ENCODE measurements around the gene SP6. TPM values are rescaled to one million over a fixed set of nuclear protein-coding genes. Genes with fewer than 3 reads are reported as not detected.

The SP6 gene
- total and polyA plus RNA-seq, 4 donors = 0.03 to 0.09 (median 0.06) TPM

DNA sequence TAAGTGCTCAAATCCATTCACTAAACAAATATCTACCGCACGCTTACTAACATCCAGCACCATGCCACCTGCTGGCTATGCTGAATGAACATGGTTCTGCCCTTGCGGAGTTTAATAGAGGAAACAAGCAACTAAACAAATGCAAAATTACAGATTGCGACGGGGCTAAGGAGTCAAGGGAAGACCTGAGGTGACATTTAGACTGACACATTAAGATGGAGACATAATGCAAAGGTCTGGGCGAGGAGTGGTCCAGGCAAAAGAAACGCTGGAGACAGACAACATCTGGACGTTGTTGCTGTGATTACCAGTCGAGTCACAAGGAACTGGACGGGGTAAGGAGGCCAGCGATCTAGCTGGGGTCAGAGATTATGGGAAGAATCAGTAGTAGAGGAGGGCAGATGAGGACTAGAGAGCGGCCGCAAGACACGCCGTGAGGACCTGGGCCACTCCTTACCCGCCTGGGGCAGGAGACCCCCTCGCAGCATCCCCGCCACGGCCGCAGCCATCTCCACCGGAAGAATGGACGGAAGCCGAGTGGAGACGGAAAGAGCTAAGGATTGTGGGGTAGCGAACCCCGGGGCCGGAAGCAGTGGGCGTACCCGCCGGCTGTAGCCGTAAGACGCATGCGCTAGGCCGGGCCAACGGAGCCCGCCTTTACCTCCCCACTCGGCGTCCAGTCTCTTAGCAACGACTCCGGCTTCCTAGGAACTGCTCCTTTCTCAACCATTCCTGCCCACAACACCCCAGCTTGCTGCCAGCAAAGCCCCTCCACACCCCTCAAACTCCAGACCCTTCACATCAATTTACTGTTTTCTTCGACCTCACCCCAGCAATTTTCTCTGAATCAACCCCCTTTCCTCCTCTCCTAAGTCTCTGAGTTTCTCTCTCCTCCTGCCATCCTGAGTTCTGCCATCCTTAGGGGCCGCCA lies 19.7 kb downstream of the SP6 start, which contains the start of the genes LRRC46 and MRPL10:
LRRC46 (plus strand) TSS at position 668 of the 931 bp plus-strand sequence. CDS start 320 bp downstream, outside the sequence.
MRPL10 (minus strand) TSS at position 539 of the 931 bp plus-strand sequence; CDS start at position 509, 30 bp downstream.
- H3K27ac ChIP-seq (ENCODE audit: low read depth in 1 of 2, low read length in 2 of 2) = peak within 1 kb of the TSS; percentile 67 to 78
- H3K4me1 ChIP-seq (ENCODE audit: control insufficient read depth in 4 of 4, insufficient read depth in 4 of 4, low read length in 3 of 4) = peaks cover 7 to 27% (median 23%) of the 10 kb centered on the region in 4 donors
- H3K27me3 ChIP-seq (ENCODE audit: control insufficient read depth in 4 of 4, insufficient read depth in 4 of 4, low read length in 3 of 4) = no peaks in the 10 kb centered on the region
- under 1% methylated on average over 42 of the region's 42 CpGs for WGBS
- H3K36me3 ChIP-seq (ENCODE audit: control insufficient read depth in 4 of 4, insufficient read depth in 3 of 4, low read depth in 1 of 4, low read length in 3 of 4) = peaks cover 6 to 21% (median 15%) of the 10 kb centered on the region in 4 donors
- H3K4me3 ChIP-seq (ENCODE audit: low read depth in 1 of 3, low read length in 3 of 3) = peak within 1 kb of the TSS; percentile 63 to 100 (median 99)
- H3K9me3 ChIP-seq (ENCODE audit: control insufficient read depth in 4 of 4, low read length in 3 of 4) = no peaks in the 10 kb centered on the region
- H3K9ac ChIP-seq (ENCODE audit: low read depth in 1 of 2, low read length in 2 of 2) = peak within 1 kb of the TSS; percentile 79 to 82
- TF ChIP-seq JUND (IDR thresholded peaks at IDR 0.05) (no peak), FOXA1 (IDR thresholded peaks at IDR 0.05) (no peak), NR2F2 (IDR thresholded peaks at IDR 0.05) (no peak), HNF4G (IDR thresholded peaks at IDR 0.05) (no peak), FOXA2 (IDR thresholded peaks at IDR 0.05) (no peak), HNF4A (conservative IDR thresholded peaks at IDR 0.05) (no peak), YY1 (IDR thresholded peaks at IDR 0.05) (peak; percentile 97), GABPA (IDR thresholded peaks at IDR 0.05 in 1 of 2, conservative IDR thresholded peaks at IDR 0.05 in 1 of 2) (peak; percentile 71 to 98), SP1 (IDR thresholded peaks at IDR 0.05) (peak; percentile 46), RXRA (IDR thresholded peaks at IDR 0.05) (peak; percentile 43 to 65), TAF1 (conservative IDR thresholded peaks at IDR 0.05) (peak; percentile 55), RAD21 (IDR thresholded peaks at IDR 0.05) (no peak), EGR1 (IDR thresholded peaks at IDR 0.05; ENCODE audit: low read depth in 2 of 2) (peak; percentile 83 to 90)
- TF ChIP-seq, protein P1, sequence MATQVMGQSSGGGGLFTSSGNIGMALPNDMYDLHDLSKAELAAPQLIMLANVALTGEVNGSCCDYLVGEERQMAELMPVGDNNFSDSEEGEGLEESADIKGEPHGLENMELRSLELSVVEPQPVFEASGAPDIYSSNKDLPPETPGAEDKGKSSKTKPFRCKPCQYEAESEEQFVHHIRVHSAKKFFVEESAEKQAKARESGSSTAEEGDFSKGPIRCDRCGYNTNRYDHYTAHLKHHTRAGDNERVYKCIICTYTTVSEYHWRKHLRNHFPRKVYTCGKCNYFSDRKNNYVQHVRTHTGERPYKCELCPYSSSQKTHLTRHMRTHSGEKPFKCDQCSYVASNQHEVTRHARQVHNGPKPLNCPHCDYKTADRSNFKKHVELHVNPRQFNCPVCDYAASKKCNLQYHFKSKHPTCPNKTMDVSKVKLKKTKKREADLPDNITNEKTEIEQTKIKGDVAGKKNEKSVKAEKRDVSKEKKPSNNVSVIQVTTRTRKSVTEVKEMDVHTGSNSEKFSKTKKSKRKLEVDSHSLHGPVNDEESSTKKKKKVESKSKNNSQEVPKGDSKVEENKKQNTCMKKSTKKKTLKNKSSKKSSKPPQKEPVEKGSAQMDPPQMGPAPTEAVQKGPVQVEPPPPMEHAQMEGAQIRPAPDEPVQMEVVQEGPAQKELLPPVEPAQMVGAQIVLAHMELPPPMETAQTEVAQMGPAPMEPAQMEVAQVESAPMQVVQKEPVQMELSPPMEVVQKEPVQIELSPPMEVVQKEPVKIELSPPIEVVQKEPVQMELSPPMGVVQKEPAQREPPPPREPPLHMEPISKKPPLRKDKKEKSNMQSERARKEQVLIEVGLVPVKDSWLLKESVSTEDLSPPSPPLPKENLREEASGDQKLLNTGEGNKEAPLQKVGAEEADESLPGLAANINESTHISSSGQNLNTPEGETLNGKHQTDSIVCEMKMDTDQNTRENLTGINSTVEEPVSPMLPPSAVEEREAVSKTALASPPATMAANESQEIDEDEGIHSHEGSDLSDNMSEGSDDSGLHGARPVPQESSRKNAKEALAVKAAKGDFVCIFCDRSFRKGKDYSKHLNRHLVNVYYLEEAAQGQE (IDR thresholded peaks at IDR 0.05) = peak; percentile 76
- TF ChIP-seq, protein P2, sequence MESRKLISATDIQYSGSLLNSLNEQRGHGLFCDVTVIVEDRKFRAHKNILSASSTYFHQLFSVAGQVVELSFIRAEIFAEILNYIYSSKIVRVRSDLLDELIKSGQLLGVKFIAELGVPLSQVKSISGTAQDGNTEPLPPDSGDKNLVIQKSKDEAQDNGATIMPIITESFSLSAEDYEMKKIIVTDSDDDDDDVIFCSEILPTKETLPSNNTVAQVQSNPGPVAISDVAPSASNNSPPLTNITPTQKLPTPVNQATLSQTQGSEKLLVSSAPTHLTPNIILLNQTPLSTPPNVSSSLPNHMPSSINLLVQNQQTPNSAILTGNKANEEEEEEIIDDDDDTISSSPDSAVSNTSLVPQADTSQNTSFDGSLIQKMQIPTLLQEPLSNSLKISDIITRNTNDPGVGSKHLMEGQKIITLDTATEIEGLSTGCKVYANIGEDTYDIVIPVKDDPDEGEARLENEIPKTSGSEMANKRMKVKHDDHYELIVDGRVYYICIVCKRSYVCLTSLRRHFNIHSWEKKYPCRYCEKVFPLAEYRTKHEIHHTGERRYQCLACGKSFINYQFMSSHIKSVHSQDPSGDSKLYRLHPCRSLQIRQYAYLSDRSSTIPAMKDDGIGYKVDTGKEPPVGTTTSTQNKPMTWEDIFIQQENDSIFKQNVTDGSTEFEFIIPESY (IDR thresholded peaks at IDR 0.05) = peak; percentile 95
- TF ChIP-seq, protein P3, sequence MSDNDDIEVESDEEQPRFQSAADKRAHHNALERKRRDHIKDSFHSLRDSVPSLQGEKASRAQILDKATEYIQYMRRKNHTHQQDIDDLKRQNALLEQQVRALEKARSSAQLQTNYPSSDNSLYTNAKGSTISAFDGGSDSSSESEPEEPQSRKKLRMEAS (IDR thresholded peaks at IDR 0.05) = peak; percentile 86
- TF ChIP-seq, protein P4, sequence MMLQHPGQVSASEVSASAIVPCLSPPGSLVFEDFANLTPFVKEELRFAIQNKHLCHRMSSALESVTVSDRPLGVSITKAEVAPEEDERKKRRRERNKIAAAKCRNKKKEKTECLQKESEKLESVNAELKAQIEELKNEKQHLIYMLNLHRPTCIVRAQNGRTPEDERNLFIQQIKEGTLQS (IDR thresholded peaks at IDR 0.05) = no peak
- TF ChIP-seq, protein P5, sequence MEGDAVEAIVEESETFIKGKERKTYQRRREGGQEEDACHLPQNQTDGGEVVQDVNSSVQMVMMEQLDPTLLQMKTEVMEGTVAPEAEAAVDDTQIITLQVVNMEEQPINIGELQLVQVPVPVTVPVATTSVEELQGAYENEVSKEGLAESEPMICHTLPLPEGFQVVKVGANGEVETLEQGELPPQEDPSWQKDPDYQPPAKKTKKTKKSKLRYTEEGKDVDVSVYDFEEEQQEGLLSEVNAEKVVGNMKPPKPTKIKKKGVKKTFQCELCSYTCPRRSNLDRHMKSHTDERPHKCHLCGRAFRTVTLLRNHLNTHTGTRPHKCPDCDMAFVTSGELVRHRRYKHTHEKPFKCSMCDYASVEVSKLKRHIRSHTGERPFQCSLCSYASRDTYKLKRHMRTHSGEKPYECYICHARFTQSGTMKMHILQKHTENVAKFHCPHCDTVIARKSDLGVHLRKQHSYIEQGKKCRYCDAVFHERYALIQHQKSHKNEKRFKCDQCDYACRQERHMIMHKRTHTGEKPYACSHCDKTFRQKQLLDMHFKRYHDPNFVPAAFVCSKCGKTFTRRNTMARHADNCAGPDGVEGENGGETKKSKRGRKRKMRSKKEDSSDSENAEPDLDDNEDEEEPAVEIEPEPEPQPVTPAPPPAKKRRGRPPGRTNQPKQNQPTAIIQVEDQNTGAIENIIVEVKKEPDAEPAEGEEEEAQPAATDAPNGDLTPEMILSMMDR (IDR thresholded peaks at IDR 0.05; ENCODE audit: low read depth, low read length, missing input control) = no peak
- DNase-seq (ENCODE audit: low spot score) = peak; percentile 92

Data from liver (tissue), 9 donors.